Keratinocyte (primary cell): Measurements from ENCODE around the gene DCLK1.

Source experiments
- EZH2 ChIP-seq: IDR thresholded peaks from one replicate; pipeline ENCODE4 v1.6.1; 2012; ENCODE audit warnings: inconsistent platforms, mild to moderate bottlenecking, low read length, moderate library complexity
- TF ChIP-seq, protein P1 (sequence below), 3 experiments: IDR thresholded peaks in 1 of 3; conservative IDR thresholded peaks in 1 of 3; optimal IDR thresholded peaks in 1 of 3; 2 replicates in 2 of 3; 3 replicates in 1 of 3; pipeline versions ENCODE3 to v1.5.1; 2011; ENCODE audit warnings: low read length in 3 of 3, mild to moderate bottlenecking in 3 of 3, moderate library complexity in 2 of 3, control low read depth in 1 of 3, inconsistent platforms in 1 of 3; ENCODE audit not compliant: insufficient read depth in 2 of 3; ENCODE audit errors: extremely low read depth in 1 of 3

DNA sequence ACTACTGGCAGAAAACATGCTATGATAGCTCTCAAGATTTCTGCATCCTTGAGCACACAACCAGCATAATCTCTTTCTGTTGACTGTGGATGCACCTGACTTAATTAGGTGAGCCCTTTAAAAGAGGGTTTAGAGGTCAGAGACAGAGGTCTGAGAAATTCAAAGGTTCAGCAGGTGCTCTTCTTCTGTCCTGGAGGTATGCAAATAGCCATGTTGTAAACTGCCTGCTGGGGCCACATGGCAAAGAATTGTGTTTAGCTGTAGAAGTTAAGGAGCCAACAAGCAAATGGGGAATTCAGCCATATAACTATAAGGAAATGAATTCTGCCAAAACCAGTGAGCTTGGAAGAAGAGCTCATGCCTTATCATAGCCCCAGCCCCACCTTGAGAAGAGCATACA, 11.6 kb upstream of the DCLK1 start:
- TF ChIP-seq EZH2, result no peak
- TF ChIP-seq, protein P1, sequence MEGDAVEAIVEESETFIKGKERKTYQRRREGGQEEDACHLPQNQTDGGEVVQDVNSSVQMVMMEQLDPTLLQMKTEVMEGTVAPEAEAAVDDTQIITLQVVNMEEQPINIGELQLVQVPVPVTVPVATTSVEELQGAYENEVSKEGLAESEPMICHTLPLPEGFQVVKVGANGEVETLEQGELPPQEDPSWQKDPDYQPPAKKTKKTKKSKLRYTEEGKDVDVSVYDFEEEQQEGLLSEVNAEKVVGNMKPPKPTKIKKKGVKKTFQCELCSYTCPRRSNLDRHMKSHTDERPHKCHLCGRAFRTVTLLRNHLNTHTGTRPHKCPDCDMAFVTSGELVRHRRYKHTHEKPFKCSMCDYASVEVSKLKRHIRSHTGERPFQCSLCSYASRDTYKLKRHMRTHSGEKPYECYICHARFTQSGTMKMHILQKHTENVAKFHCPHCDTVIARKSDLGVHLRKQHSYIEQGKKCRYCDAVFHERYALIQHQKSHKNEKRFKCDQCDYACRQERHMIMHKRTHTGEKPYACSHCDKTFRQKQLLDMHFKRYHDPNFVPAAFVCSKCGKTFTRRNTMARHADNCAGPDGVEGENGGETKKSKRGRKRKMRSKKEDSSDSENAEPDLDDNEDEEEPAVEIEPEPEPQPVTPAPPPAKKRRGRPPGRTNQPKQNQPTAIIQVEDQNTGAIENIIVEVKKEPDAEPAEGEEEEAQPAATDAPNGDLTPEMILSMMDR (optimal IDR thresholded peaks at IDR 0.05 in 1 of 3, IDR thresholded peaks at IDR 0.05 in 1 of 3, conservative IDR thresholded peaks at IDR 0.05 in 1 of 3; ENCODE audit: extremely low read depth in 1 of 3, insufficient read depth in 2 of 3, low read length in 3 of 3), result no peak
